CD4-positive, alpha-beta T cell (primary cell): ENCODE results near the gene ANKRD60. TPM values are rescaled to one million over a fixed set of nuclear protein-coding genes. Genes with fewer than 3 reads are reported as not detected.

Experiments
- ATAC-seq: fragments of 200-7000 bp; cut with Tn5 transposase; one replicate; pipeline ENCODE4 v1.10.0; 2022; ENCODE audit warnings: mild to moderate bottlenecking; ENCODE audit not compliant: poor library complexity
- CTCF ChIA-PET: fragments of 350-600 bp; sonication (Branson Sonifier 250); formaldehyde crosslinking; loops from one replicate; lab custom pipeline; 2021; ENCODE audit warnings: antibody characterized with exemption, inconsistent platforms; lab: Charles Lee
- POLR2A ChIA-PET: fragments of 350-600 bp; sonication (Branson Sonifier 250); formaldehyde crosslinking; loops from one replicate; lab custom pipeline; 2021; ENCODE audit warnings: antibody characterized with exemption, inconsistent platforms; lab: Charles Lee
- DNase-seq, 14 experiments: peaks; one replicate each; pipeline ENCODE4 v3.0.0-alpha.2; 2013 to 2020; ENCODE audit warnings: mixed read lengths in 2 of 14
- H3K27ac ChIP-seq, 2 donors: one replicate each; pipeline versions ENCODE4 v1.5.1 to v1.7.0; 2013; ENCODE audit warnings: low read length in 2 of 2, low read depth in 1 of 2, mild to moderate bottlenecking in 1 of 2
- H3K27me3 ChIP-seq, 2 experiments: 1 replicate in 1 of 2; 2 replicates in 1 of 2; pipeline versions ENCODE4 v1.6.1 to v1.7.0; 2013; ENCODE audit warnings: low read length in 2 of 2, control low read depth in 1 of 2, mild to moderate bottlenecking in 1 of 2, moderate library complexity in 1 of 2; ENCODE audit not compliant: insufficient read depth in 2 of 2, control insufficient read depth in 1 of 2
- H3K36me3 ChIP-seq: one replicate; pipeline ENCODE4 v1.6.1; 2013; ENCODE audit warnings: low read length, control low read depth; ENCODE audit not compliant: insufficient read depth
- H3K4me1 ChIP-seq: one replicate; pipeline ENCODE4 v1.6.1; 2013; ENCODE audit warnings: low read length, control low read depth; ENCODE audit not compliant: insufficient read depth
- H3K4me3 ChIP-seq: one replicate; pipeline ENCODE4 v1.5.1; 2013; ENCODE audit warnings: mild to moderate bottlenecking, low read length, moderate library complexity
- H3K9me3 ChIP-seq, 2 experiments: 1 replicate in 1 of 2; 2 replicates in 1 of 2; pipeline versions ENCODE4 v1.6.1 to v1.7.0; 2013; ENCODE audit warnings: low read length in 2 of 2, mild to moderate bottlenecking in 2 of 2, control low read depth in 1 of 2, moderate library complexity in 1 of 2; ENCODE audit not compliant: control insufficient read depth in 1 of 2, insufficient read depth in 1 of 2
- H3K27ac Mint-ChIP-seq: one replicate; pipeline ENCODE4 v1.8.0; 2020; ENCODE audit warnings: mixed read lengths
- H3K27me3 Mint-ChIP-seq: one replicate; pipeline ENCODE4 v1.8.0; 2021; ENCODE audit warnings: mixed read lengths
- H3K36me3 Mint-ChIP-seq: one replicate; pipeline ENCODE4 v1.8.0; 2021; ENCODE audit warnings: low read depth, mixed read lengths
- H3K4me1 Mint-ChIP-seq: one replicate; pipeline ENCODE4 v1.8.0; 2021; ENCODE audit warnings: low read depth, mixed read lengths
- H3K4me3 Mint-ChIP-seq: one replicate; pipeline ENCODE4 v1.8.0; 2020; ENCODE audit warnings: mild to moderate bottlenecking, mixed read lengths
- H3K9me3 Mint-ChIP-seq: one replicate; pipeline ENCODE4 v1.8.0; 2020; ENCODE audit warnings: mixed read lengths
- intact Hi-C, 2 experiments: fragments of 100-400 bp; cut with DNase I in 1 of 2; cut with micrococcal nuclease in 1 of 2; formaldehyde crosslinking; loops; one replicate each; pipeline versions ENCODE4 v1.15.1 to v1.9.0; 2023 to 2025; cut with DNase I, micrococcal nuclease
- total RNA-seq, 174 experiments: library from RNA in 2 of 174; stranded (reverse) in 2 of 174; gene quantifications; one replicate each; pipeline ENCODE4 v1.2.3 and lab custom pipeline; 2021 to 2026
- TF ChIP-seq, protein P1 (sequence below): fragments of 200-600 bp; IDR thresholded peaks from one replicate; pipeline ENCODE4 v1.8.0; 2022; ENCODE audit warnings: antibody characterized with exemption, mild to moderate bottlenecking

ANKRD60 gene
- total RNA-seq, 2 experiments from 2014 or later, result not detected

DNA sequence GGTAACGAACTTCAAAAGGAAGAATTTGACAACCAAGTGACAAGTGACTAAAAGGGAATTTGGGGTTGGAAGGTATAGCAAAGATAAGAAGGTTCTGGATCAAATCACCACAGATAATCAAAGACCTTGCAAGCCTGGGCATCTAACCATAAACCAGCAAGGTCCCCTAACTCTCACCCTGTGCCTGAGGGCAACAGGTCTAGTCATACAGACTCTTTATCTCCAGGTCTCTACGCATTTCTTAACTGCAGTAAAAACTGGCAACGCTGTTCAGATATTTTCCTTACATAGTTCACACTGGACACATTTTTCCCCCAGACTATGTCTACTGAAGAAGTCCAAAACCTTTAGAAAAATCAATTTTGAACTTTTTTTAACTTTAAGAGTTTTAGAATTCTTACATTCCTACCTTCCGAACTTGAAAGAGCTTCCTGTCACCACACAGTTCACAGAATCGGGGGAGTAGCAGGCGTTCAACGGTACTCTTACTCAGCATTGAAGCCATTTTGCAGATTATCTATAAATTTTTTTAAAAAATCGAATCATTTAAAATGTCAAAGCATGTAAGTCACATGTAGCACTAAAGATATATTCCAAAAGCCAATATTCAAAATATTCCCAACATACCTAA is 23.0 kb upstream of the ANKRD60 start:
- H3K4me3 Mint-ChIP-seq, result no peak overlapping the region
- Histone ChIP-seq H3K9me3 (no peaks in the 10 kb centered on the region), H3K36me3 (peaks cover 20% of the 10 kb centered on the region), H3K4me3 (no peak overlapping the region), H3K27ac (no peak overlapping the region), H3K27me3 (no peaks in the 10 kb centered on the region), H3K4me1 (no peaks in the 10 kb centered on the region)
- H3K4me1 Mint-ChIP-seq, result peaks cover 8% of the 10 kb centered on the region
- TF ChIP-seq, protein P1, sequence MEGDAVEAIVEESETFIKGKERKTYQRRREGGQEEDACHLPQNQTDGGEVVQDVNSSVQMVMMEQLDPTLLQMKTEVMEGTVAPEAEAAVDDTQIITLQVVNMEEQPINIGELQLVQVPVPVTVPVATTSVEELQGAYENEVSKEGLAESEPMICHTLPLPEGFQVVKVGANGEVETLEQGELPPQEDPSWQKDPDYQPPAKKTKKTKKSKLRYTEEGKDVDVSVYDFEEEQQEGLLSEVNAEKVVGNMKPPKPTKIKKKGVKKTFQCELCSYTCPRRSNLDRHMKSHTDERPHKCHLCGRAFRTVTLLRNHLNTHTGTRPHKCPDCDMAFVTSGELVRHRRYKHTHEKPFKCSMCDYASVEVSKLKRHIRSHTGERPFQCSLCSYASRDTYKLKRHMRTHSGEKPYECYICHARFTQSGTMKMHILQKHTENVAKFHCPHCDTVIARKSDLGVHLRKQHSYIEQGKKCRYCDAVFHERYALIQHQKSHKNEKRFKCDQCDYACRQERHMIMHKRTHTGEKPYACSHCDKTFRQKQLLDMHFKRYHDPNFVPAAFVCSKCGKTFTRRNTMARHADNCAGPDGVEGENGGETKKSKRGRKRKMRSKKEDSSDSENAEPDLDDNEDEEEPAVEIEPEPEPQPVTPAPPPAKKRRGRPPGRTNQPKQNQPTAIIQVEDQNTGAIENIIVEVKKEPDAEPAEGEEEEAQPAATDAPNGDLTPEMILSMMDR, result no peak
- H3K27ac Mint-ChIP-seq, result no peak overlapping the region
- ATAC-seq (peak; percentile 39), DNase-seq (no peak)
- intact Hi-C loops, result no loop called here
- no peaks in the 10 kb centered on the region for H3K9me3 Mint-ChIP-seq
- peaks cover 51% of the 10 kb centered on the region for H3K36me3 Mint-ChIP-seq
- POLR2A ChIA-PET, result no interaction called here
- CTCF ChIA-PET, result interaction anchor here (0.9 kb wide), 1 partner anchor 14 kb away, joined by 4 read pairs; no protein-coding TSS in a partner anchor
- H3K27me3 Mint-ChIP-seq, result no peaks in the 10 kb centered on the region

DNA sequence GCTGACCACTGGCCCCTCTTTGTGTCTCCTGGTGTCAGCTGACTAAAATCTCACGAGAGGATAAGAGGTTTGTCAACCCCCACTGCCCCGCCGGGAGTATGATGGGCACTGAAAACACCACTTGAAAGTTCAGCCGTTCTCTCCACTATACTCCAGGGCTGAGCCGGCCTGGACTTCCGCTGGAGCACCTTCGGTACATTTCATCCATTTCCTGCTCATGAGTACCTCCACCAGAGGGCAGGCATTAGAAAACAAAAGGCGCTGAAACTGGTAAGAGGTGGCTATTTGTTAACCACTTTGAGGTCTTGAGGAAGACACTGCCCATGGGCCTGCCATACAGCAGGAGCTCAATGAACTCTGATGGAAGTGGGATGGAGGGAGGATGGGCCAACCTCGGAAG is 17.9 kb upstream of the ANKRD60 start:
- no peak overlapping the region for H3K4me3 ChIP-seq
- H3K27ac Mint-ChIP-seq, result no peak overlapping the region
- peaks cover 77% of the 10 kb centered on the region for H3K36me3 Mint-ChIP-seq
- TF ChIP-seq, protein P1, result no peak
- H3K9me3 ChIP-seq, result no peaks in the 10 kb centered on the region
- no peak overlapping the region for H3K27ac ChIP-seq
- CTCF ChIA-PET, result no interaction called here
- POLR2A ChIA-PET, result interaction anchor here (0.5 kb wide), 1 partner anchor 408 kb away, joined by 3 read pairs; no protein-coding TSS in a partner anchor
- ATAC-seq (no peak), DNase-seq (no peak)
- no peaks in the 10 kb centered on the region for H3K9me3 Mint-ChIP-seq
- H3K4me1 ChIP-seq, result no peaks in the 10 kb centered on the region
- intact Hi-C loops, result no loop called here
- peaks cover 37% of the 10 kb centered on the region for H3K36me3 ChIP-seq
- H3K4me1 Mint-ChIP-seq, result peaks cover 5% of the 10 kb centered on the region
- no peak overlapping the region for H3K4me3 Mint-ChIP-seq
- H3K27me3 Mint-ChIP-seq, result no peaks in the 10 kb centered on the region
- H3K27me3 ChIP-seq, result no peaks in the 10 kb centered on the region

DNA sequence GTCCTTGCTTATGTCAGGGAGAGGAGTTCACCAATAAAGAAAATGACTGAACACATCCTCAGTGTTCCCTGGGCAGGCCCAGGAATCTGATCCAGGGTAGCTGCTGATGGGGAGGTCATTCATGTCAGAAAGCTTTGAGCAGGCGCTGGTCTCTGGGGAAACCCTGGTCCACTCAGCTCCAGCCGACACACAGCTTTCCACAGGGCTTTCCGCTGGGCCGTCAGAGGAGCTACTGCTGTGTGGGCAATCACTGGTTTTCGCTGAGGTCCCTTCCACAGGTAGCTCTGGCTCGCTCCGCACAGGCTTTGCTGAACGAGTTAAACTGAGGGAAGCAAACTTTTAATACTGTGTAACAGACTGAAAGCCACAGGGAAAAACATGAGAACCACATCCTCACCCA is 17.5 kb upstream of the ANKRD60 start:
- peaks cover 37% of the 10 kb centered on the region for H3K36me3 ChIP-seq
- H3K27me3 ChIP-seq, result no peaks in the 10 kb centered on the region
- no peak overlapping the region for H3K4me3 ChIP-seq
- DNase-seq (no peak), ATAC-seq (no peak)
- H3K27ac Mint-ChIP-seq, result no peak overlapping the region
- TF ChIP-seq, protein P1, result no peak
- peaks cover under 1% of the 10 kb centered on the region for H3K4me1 Mint-ChIP-seq
- no peaks in the 10 kb centered on the region for H3K4me1 ChIP-seq
- H3K9me3 Mint-ChIP-seq, result no peaks in the 10 kb centered on the region
- peaks cover 73% of the 10 kb centered on the region for H3K36me3 Mint-ChIP-seq
- no peak overlapping the region for H3K27ac ChIP-seq
- intact Hi-C loops, result no loop called here
- H3K27me3 Mint-ChIP-seq, result no peaks in the 10 kb centered on the region
- no peak overlapping the region for H3K4me3 Mint-ChIP-seq
- no peaks in the 10 kb centered on the region for H3K9me3 ChIP-seq
- POLR2A ChIA-PET, result interaction anchor here (0.5 to 0.8 kb wide), 2 partner anchors 61 to 408 kb away, joined by 3 read pairs; no protein-coding TSS in a partner anchor
- CTCF ChIA-PET, result no interaction called here
